Amygdala (tissue), 56 donors: ENCODE data around the gene HSPA6.
"Not testable (repeated sequence)": the region's sequence is repeated elsewhere in the genome, so short reads cannot be mapped to it uniquely, and the experiment has no call there.

Experiments used
- DNase-seq, 56 donors: peaks; one replicate each; lab custom pipeline; 2025; lab: John Stamatoyannopoulos, UW

The HSPA6 gene

DNA sequence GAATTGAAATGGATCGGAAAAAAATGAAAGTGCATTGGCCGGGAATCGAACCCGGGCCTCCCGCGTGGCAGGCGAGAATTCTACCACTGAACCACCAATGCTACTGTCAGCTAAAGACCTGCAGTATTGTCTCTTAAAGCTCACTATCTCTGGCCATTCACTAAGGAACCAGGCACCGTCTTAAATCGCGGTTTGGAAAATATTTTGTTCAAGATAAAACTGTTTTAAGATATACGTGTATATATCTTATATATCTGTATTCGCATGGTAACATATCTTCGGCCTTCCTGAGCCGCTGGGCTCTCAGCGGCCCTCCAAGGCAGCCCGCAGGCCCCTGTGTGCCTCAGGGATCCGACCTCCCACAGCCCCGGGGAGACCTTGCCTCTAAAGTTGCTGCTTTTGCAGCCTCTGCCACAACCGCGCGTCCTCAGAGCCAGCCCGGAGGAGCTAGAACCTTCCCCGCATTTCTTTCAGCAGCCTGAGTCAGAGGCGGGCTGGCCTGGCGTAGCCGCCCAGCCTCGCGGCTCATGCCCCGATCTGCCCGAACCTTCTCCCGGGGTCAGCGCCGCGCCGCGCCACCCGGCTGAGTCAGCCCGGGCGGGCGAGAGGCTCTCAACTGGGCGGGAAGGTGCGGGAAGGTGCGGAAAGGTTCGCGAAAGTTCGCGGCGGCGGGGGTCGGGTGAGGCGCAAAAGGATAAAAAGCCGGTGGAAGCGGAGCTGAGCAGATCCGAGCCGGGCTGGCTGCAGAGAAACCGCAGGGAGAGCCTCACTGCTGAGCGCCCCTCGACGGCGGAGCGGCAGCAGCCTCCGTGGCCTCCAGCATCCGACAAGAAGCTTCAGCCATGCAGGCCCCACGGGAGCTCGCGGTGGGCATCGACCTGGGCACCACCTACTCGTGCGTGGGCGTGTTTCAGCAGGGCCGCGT, at the start of gene HSPA6:
HSPA6 (plus strand) TSS at position 724 of the 925 bp plus-strand sequence; CDS start at position 843, 119 bp downstream.
- DNase-seq = peak in 45 of 56 donors; percentile 15 to 95 (median 63)

GRCh38 chr1:161477711-161478110, 46.6 kb upstream of the HSPA6 start:
- DNase-seq = not testable (repeated sequence)

DNA sequence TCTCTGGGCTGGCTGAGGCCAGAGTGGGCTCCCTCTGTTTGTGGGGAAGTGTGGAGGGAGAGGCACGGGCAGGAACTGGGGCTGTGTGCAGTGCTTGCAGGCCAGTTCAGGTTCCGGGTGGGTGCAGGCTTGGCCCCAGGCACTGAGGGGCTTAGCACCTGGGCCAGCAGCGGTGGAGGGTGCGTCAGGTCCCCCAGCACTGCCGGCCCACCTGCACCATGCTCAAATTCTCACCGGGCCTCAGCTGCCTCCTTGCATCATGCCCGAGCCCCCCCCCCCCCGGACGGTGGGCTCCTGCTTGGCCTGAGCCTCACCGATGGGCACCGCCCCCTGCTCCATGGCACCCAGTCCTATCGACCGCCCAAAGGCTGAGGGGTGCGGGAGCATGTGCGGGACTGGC, 45.4 kb upstream of the HSPA6 start:
- DNase-seq = no peak

DNA sequence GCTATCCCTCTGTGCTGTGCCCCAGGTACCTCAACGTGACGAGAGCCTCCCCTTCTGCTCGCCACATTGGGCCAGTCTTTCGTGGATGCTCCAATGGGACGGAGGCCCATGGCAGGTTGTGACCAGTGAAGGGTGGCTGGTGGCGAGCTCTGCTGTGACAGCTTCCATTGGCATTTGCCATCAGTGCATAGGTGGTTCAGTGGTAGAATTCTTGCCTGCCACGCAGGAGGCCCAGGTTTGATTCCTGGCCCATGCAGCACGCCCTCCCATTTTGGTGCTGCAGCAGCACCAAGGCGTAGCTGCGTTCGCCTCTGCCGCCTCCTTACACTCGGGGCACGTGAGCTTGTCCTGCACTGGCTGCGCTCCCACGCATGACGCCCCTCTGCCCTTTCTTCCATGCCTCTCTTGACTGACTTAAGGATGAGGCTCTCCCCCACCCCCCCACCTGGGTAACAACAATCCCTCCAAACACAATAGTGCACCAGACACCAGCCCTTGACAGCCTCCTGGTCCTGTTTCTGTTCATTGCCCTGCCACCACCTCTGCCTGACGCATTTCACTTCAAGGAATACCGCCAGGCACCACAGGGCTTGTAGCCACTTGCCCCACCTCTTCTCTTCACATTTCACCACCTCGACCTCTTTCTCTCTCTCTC, 43.8 kb upstream of the HSPA6 start:
- no peak for DNase-seq

DNA sequence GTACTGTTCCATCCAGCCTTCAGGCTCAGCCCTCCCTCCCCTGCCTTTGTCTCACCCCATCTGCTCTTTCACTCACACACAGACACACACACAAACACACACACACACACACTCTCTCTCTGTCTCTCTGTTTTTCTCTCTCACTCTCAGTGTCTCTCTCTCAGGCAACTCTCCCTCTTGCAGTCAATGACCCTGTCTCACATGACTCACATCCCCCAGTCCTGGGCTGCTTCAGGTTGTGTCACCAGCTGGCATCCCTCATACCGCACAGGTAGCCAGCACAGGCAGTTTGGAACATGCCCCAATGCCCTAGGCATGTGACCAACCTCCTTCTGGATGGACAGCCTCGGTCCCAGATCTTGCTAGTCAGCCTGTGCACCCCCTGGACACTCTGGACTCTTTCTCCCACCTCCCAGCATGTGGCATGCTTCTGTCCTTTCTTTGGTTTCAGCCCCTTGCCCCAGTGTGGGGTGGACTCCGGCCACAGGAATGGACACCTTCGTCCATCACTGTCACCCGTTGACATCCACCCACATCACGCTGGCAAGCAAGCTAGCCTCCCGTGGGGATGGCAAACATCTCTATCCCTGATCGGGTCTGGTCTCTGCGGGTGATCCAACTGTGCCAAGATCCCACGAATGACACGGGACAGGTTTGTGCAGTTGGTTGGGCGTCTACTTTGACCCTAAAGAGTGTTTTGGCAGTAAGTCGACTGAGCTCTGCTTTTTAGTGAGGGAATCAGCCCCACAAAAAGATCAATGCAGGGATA, 42.5 kb upstream of the HSPA6 start:
- DNase-seq = no peak

- DNase-seq = no peak
Observed at GRCh38 chr1:161482610-161483009, 41.7 kb upstream of the HSPA6 start.

DNA sequence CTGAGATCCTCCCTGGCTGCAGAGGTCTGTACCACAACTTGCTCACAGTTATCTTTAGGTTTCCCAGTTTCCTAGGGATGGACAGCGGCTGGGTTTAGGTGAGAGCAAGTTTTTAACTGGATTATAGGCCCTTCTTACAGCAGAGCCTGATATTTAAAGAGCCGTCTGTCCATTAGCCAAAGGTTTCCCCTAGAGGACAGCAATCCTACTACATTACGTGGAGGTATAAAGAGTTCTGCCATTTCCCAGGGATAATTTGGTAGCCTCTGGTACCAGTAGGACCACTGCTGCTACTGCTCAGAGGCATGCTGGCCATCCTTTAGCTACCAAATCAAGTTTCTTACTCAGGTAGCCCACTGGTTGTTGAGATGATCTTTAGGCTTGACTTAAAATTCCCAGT, 41.0 kb upstream of the HSPA6 start:
- DNase-seq = no peak

- DNase-seq = no peak
Observed at GRCh38 chr1:161484613-161485012, 39.7 kb upstream of the HSPA6 start.

- peak in 17 of 56 donors; percentile 3 to 59 (median 18) for DNase-seq
Observed at GRCh38 chr1:161486806-161487741, 37.3 kb upstream of the HSPA6 start.

DNA sequence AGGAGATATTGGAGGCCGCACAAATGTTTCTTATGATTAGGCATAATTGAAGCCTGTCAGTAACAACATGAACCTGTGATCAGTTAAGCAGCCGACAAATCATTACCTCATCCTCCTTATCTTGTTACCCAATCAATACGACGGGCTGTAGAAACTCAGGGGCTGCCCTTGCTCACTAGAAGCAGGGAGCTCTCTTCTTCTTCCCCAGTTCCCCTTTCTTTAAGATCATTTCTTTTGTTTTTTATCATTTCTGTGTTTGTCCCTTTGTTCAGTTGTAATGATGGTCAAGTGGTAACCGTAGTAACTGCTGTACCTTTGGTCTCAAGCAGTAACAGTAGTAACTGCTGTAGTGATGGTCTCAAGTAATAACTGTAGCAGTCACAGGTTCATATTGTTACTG, 32.9 kb upstream of the HSPA6 start:
- DNase-seq = no peak

GRCh38 chr1:161492827-161493226, 31.5 kb upstream of the HSPA6 start:
- peak in 19 of 56 donors; percentile 9 to 65 (median 30) for DNase-seq

DNA sequence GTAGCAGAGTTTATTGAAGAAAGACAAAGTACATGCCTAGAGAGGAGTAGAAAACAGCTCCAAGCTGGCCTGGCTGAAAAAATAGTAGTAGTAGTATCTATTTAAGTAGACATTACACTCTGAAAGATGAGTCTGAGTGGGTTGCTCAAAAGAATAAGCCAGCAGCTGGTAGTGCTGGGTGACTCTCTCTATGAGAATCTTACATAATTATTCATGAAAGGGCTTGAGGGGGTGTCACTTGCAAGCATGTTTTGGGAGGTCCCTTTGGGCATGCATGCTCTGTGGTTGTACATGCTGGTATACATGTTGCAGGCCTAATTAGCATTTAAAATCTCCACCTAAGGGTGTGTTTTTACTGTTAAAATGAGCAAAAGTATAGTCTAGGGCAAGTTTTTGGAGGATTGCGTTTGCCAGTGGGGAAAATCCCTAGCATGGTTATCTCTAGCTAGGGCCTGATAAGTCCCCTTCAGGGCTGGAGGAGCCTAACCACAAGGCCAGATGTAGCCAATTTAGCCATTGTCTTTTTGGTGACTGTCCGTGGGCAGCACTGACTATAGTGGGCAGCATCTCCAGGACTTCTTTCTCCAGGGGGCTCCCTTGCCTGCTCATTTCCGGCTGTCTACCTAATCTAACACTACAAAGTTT, 30.1 kb upstream of the HSPA6 start:
- DNase-seq = no peak

DNA sequence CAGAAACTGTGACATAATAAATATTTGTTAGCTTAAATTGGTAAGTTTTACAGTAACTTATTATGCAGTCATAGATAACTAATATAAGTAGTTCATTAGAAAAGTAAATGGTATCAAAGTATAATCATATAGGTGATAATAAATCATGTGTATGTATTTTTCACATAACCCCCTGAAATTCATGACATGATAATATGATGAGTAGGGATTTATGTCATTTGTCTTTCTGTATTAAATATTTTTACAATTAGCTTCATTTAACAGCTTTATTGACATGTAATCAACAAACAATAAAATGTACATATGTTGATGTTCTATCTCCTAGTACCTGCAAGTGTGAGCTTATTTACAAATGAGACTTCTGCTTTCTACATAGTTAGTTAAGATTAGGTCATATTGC, 28.9 kb upstream of the HSPA6 start:
- DNase-seq = no peak

DNA sequence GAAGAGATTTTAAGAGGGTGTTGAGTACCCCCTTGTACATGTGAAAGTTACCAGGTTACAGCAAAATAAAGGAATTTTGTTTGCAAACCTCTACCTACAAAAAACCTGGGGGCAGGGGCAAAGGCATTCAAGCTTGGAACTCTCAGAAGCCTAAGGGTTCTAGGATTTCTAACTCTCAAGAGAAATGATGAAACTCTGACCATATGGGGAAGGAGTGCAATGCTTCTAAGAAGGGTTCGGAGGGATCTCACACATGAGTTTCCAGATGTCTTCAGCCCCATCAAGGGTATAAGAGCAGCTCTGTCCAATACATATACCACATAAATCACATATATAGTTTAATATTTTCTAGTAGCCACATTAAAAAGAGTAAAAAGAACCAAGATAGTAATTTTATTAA, 26.4 kb upstream of the HSPA6 start:
- DNase-seq = no peak

- no peak for DNase-seq
Observed at GRCh38 chr1:161498646-161499045, 25.7 kb upstream of the HSPA6 start.

- peak in 2 of 56 donors; percentile 6 to 17 for DNase-seq
Observed at GRCh38 chr1:161499099-161500039, 25.0 kb upstream of the HSPA6 start.

DNA sequence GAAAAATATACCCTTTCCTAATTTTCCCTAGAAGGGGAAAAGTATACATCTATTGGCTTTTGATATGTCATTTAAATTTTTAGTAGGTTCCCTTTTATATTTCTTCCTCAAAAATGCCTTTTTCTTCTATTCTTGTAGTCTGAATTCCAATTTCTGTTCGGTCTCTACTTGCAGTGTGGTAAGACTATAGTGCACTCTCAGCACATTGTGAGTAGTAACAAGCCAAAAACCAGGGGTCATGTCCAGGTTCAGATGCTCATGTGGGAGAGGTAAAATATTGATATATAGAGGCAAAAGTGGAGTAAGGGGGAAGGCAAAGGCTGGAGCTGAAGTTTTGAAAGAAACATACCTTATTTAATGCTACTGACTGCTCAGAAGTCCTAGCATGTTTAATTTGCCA, 23.1 kb upstream of the HSPA6 start:
- DNase-seq = no peak

DNA sequence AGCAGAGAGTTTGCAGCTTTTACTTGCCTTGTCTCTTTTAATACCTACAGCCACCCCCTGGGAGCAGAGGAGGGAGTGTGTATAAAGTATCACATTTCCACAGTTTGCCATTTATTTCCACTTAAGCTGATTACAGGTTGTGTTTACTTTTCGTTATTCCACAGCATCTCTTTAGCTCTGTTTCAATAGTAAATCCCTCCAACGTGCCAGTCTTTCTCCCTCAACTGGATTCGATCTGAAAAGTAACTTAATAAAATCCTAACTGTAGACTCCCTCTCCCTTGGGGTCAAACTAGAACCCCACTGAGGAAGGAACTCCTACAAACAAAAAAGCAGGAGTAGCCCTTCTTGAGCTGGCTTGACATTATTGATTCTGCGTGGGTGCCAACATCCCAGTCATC, 22.2 kb upstream of the HSPA6 start:
- no peak for DNase-seq
